ENCODE data around the gene POLN.
"Not testable (repeated sequence)": the region's sequence is repeated elsewhere in the genome, so short reads cannot be mapped to it uniquely, and the experiment has no call there.

The POLN gene

GRCh38 chr4:2219233-2219760, 22.6 kb downstream of the POLN start:
- no peak for DNase-seq (ENCODE audit: low read depth)

GRCh38 chr4:2218436-2218835, 23.5 kb downstream of the POLN start:
- DNase-seq (ENCODE audit: low read depth) = no peak

GRCh38 chr4:2217726-2218125, 24.2 kb downstream of the POLN start:
- peak; percentile 56 for DNase-seq (ENCODE audit: low read depth)

GRCh38 chr4:2212831-2213230, 29.1 kb downstream of the POLN start:
- DNase-seq (ENCODE audit: low read depth) = no peak

GRCh38 chr4:2202789-2203188, 39.1 kb downstream of the POLN start:
- DNase-seq (ENCODE audit: low read depth) = not testable (repeated sequence)

GRCh38 chr4:2194496-2194895, 47.4 kb downstream of the POLN start:
- DNase-seq (ENCODE audit: low read depth) = no peak

- DNase-seq (ENCODE audit: low read depth) = no peak
These were observed 48.6 kb downstream of the POLN start for GRCh38 chr4:2193326-2193725.

GRCh38 chr4:2186865-2187172, 55.1 kb downstream of the POLN start:
- DNase-seq (ENCODE audit: low read depth) = no peak

GRCh38 chr4:2186133-2186864, 55.6 kb downstream of the POLN start:
- no peak for DNase-seq (ENCODE audit: low read depth)

GRCh38 chr4:2183394-2183793, 58.5 kb downstream of the POLN start:
- DNase-seq (ENCODE audit: low read depth) = no peak

GRCh38 chr4:2182994-2183393, 58.9 kb downstream of the POLN start:
- no peak for DNase-seq (ENCODE audit: low read depth)

GRCh38 chr4:2180410-2180809, 61.5 kb downstream of the POLN start:
- DNase-seq (ENCODE audit: low read depth) = no peak

GRCh38 chr4:2179717-2180116, 62.2 kb downstream of the POLN start:
- DNase-seq (ENCODE audit: low read depth) = no peak

GRCh38 chr4:2178986-2179385, 62.9 kb downstream of the POLN start:
- DNase-seq (ENCODE audit: low read depth) = no peak

GRCh38 chr4:2177443-2178093, 64.4 kb downstream of the POLN start:
- no peak for DNase-seq (ENCODE audit: low read depth)

GRCh38 chr4:2175990-2176698, 65.8 kb downstream of the POLN start:
- DNase-seq (ENCODE audit: low read depth) = no peak

GRCh38 chr4:2174061-2174460, 67.9 kb downstream of the POLN start:
- DNase-seq (ENCODE audit: low read depth) = no peak

GRCh38 chr4:2172627-2173231, 69.2 kb downstream of the POLN start:
- no peak for DNase-seq (ENCODE audit: low read depth)

GRCh38 chr4:2172161-2172560, 69.8 kb downstream of the POLN start:
- no peak for DNase-seq (ENCODE audit: low read depth)

- no peak for DNase-seq (ENCODE audit: low read depth)
These were observed 73.2 kb downstream of the POLN start for GRCh38 chr4:2168469-2169319.

- DNase-seq (ENCODE audit: low read depth) = no peak
These were observed 75.7 kb downstream of the POLN start for GRCh38 chr4:2166253-2166652.

- no peak for DNase-seq (ENCODE audit: low read depth)
These were observed 76.5 kb downstream of the POLN start for GRCh38 chr4:2165391-2165790.

Measured in HS-5 (cell line).